ENCODE results near the gene IL18RAP. TPM values are rescaled to one million over a fixed set of nuclear protein-coding genes. Genes with fewer than 3 reads are reported as not detected.

IL18RAP gene
- total and polyA plus RNA-seq, 2 donors (not counting 1 experiment from before 2014, with no cell fraction given): 0.22 to 1.4 TPM

DNA sequence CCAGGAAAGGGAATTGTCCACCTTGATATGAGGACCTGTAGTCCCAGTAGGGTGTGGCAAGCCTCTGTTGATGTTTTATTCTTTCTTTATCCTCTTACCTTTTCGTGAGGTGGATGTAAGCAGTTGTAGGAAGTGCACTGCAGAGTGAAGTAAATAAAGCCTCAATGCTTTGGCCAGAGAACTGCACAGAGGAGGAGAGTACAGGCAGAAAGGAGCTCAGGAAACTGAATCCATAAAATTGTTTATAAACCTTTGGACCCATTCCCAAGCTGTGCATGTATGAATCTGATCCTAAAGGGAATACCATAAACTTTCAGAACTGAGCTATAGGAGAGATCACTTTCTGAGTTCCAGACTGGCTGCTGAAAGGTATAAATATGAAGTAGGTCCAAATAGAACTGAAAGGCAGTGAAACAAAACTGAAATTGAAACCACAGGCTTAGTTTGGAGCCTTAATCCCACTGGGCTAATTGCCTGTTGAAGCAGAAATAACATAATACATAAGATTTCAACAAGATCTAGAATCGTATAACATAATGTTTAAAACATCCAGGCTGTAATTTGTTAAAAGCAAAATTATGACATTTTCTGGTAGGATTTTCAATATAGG lies 32.2 kb downstream of the IL18RAP start:
- ChIA-PET CTCF (no interaction called here), POLR2A (no interaction called here)
- no peaks in the 10 kb centered on the region for H3K79me2 ChIP-seq (ENCODE audit: control insufficient read depth, insufficient read depth, low read length)
- no peaks in the 10 kb centered on the region for H4K20me1 ChIP-seq (ENCODE audit: control insufficient read depth, insufficient read depth, low read length, poor library complexity, severe bottlenecking)
- WGBS (ENCODE audit: insufficient coverage): no CpG with 5 or more reads among the region's 2 CpGs
- intact Hi-C loops (cut with micrococcal nuclease): no loop called here
- Mint-ChIP-seq H3K9me3 (ENCODE audit: insufficient read depth) (peaks cover 7% of the 10 kb centered on the region), H3K4me3 (no peak overlapping the region), H3K4me1 (no peaks in the 10 kb centered on the region), H3K27me3 (peaks cover 12% of the 10 kb centered on the region), H3K27ac (no peak overlapping the region)
- no peak overlapping the region for H3K27ac ChIP-seq (ENCODE audit: low read length in 2 of 2)
- H3K27me3 ChIP-seq (replicated peaks in 1 of 4; ENCODE audit: control extremely low read depth in 1 of 4, control insufficient read depth in 3 of 4, insufficient read depth in 4 of 4, low read length in 3 of 4): no peaks in the 10 kb centered on the region
- no peaks in the 10 kb centered on the region for H3K36me3 ChIP-seq (replicated peaks in 1 of 2; ENCODE audit: control extremely low read depth in 1 of 2, control insufficient read depth in 1 of 2, extremely low read depth in 1 of 2, insufficient read depth in 2 of 2, low read length in 1 of 2)
- no peak for TF ChIP-seq EZH2 (IDR thresholded peaks at IDR 0.05; ENCODE audit: borderline replicate concordance, insufficient read depth, low read depth, low read length, poor library complexity, severe bottlenecking)
- TF ChIP-seq, protein P1, sequence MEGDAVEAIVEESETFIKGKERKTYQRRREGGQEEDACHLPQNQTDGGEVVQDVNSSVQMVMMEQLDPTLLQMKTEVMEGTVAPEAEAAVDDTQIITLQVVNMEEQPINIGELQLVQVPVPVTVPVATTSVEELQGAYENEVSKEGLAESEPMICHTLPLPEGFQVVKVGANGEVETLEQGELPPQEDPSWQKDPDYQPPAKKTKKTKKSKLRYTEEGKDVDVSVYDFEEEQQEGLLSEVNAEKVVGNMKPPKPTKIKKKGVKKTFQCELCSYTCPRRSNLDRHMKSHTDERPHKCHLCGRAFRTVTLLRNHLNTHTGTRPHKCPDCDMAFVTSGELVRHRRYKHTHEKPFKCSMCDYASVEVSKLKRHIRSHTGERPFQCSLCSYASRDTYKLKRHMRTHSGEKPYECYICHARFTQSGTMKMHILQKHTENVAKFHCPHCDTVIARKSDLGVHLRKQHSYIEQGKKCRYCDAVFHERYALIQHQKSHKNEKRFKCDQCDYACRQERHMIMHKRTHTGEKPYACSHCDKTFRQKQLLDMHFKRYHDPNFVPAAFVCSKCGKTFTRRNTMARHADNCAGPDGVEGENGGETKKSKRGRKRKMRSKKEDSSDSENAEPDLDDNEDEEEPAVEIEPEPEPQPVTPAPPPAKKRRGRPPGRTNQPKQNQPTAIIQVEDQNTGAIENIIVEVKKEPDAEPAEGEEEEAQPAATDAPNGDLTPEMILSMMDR (IDR thresholded peaks at IDR 0.05): no peak
- no peak overlapping the region for H3K9ac ChIP-seq (ENCODE audit: low read length)
- H3K4me2 ChIP-seq (replicated peaks; ENCODE audit: low read depth, low read length, poor library complexity, severe bottlenecking): no peak overlapping the region
- peaks cover 0 to 2% (median 0%) of the 10 kb centered on the region in 3 donors for H3K9me3 ChIP-seq (ENCODE audit: control extremely low read depth in 1 of 3, control insufficient read depth in 2 of 3, insufficient read depth in 1 of 3, low read length in 2 of 3)
- H3K4me1 ChIP-seq (ENCODE audit: control insufficient read depth in 2 of 2, insufficient read depth in 2 of 2, low read length in 2 of 2): no peaks in the 10 kb centered on the region
- no peak for ATAC-seq (ENCODE audit: low read depth)
- H2AFZ ChIP-seq (ENCODE audit: insufficient read depth, low read depth, low read length, poor library complexity, severe bottlenecking): no peak overlapping the region
- DNase-seq: no peak
- no peak overlapping the region for H3K4me3 ChIP-seq (ENCODE audit: control extremely low read depth in 1 of 5, extremely low read depth in 1 of 5, insufficient read depth in 1 of 5, low read depth in 2 of 5, low read length in 4 of 5)

DNA sequence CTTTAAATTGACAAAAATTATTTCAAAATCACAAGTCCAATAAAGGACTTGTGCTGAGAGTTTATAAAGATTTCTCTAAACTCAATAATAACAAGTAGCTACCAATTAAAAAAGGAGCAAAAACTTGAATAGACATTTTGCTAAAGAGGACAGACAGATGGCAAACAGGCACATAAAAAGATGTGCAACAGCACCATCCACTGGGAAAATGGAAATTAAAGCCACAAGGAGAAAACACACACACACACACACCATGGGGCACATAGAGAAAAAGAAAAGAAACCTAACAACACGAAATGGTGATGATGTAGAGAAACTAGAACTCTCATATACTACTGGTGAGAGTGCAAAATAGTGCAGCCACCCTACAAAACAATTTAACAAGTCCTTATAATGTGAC lies 37.5 kb downstream of the IL18RAP start:
- H2AFZ ChIP-seq (ENCODE audit: insufficient read depth, low read depth, low read length, poor library complexity, severe bottlenecking): no peak overlapping the region
- no peaks in the 10 kb centered on the region for H3K4me1 Mint-ChIP-seq
- ChIA-PET CTCF (interaction anchor here (1.8 to 3.4 kb wide), 2 partner anchors 9 to 12 kb away, joined by 5 to 17 read pairs; partner anchors contain the start of gene SLC9A4), POLR2A (no interaction called here)
- no peak overlapping the region for H3K4me2 ChIP-seq (replicated peaks; ENCODE audit: low read depth, low read length, poor library complexity, severe bottlenecking)
- H3K4me3 Mint-ChIP-seq: no peak overlapping the region
- peaks cover 0 to 4% (median 2%) of the 10 kb centered on the region in 3 donors for H3K9me3 ChIP-seq (ENCODE audit: control extremely low read depth in 1 of 3, control insufficient read depth in 2 of 3, insufficient read depth in 1 of 3, low read length in 2 of 3)
- H3K27me3 Mint-ChIP-seq: peaks cover 36% of the 10 kb centered on the region
- ATAC-seq (ENCODE audit: low read depth): no peak
- H3K27me3 ChIP-seq (replicated peaks in 1 of 4; ENCODE audit: control extremely low read depth in 1 of 4, control insufficient read depth in 3 of 4, insufficient read depth in 4 of 4, low read length in 3 of 4): peaks cover 0 to 4% (median 0%) of the 10 kb centered on the region in 4 experiments
- no peaks in the 10 kb centered on the region for H3K36me3 ChIP-seq (replicated peaks in 1 of 2; ENCODE audit: control extremely low read depth in 1 of 2, control insufficient read depth in 1 of 2, extremely low read depth in 1 of 2, insufficient read depth in 2 of 2, low read length in 1 of 2)
- no peaks in the 10 kb centered on the region for H3K79me2 ChIP-seq (ENCODE audit: control insufficient read depth, insufficient read depth, low read length)
- no peaks in the 10 kb centered on the region for H4K20me1 ChIP-seq (ENCODE audit: control insufficient read depth, insufficient read depth, low read length, poor library complexity, severe bottlenecking)
- DNase-seq: no peak
- no peak overlapping the region for H3K27ac ChIP-seq (ENCODE audit: low read length in 2 of 2)
- TF ChIP-seq EZH2 (IDR thresholded peaks at IDR 0.05; ENCODE audit: borderline replicate concordance, insufficient read depth, low read depth, low read length, poor library complexity, severe bottlenecking): no peak
- TF ChIP-seq, protein P1 (IDR thresholded peaks at IDR 0.05): no peak
- H3K9me3 Mint-ChIP-seq (ENCODE audit: insufficient read depth): peaks cover 9% of the 10 kb centered on the region
- H3K4me3 ChIP-seq (ENCODE audit: control extremely low read depth in 1 of 5, extremely low read depth in 1 of 5, insufficient read depth in 1 of 5, low read depth in 2 of 5, low read length in 4 of 5): no peak overlapping the region
- no peak overlapping the region for H3K27ac Mint-ChIP-seq
- intact Hi-C loops (cut with micrococcal nuclease): no loop called here
- H3K9ac ChIP-seq (ENCODE audit: low read length): no peak overlapping the region
- WGBS (ENCODE audit: insufficient coverage): no CpG with 5 or more reads among the region's 1 CpG
- H3K4me1 ChIP-seq (ENCODE audit: control insufficient read depth in 2 of 2, insufficient read depth in 2 of 2, low read length in 2 of 2): no peaks in the 10 kb centered on the region

Data from B cell (primary cell).